Esophagus squamous epithelium (tissue), 5 donors: Measurements from ENCODE around the gene ATP11A. TPM values are rescaled to one million over a fixed set of nuclear protein-coding genes. Genes with fewer than 3 reads are reported as not detected.
A peak's percentile ranks its signal among the peaks of the same experiment; 100 is the strongest.

Experiments used
- DNase-seq: peaks from one replicate; lab custom pipeline; 2025; lab: John Stamatoyannopoulos, UW
- H3K27ac ChIP-seq, 4 donors: fragments of 200-600 bp; sonication (generic); one replicate each; pipeline ENCODE4 v1.5.1; 2016 to 2019; ENCODE audit warnings: mild to moderate bottlenecking in 1 of 4
- H3K27me3 ChIP-seq, 4 donors: fragments of 200-600 bp; sonication (generic); 1 replicate in 3 of 4; 2 replicates in 1 of 4; pipeline versions ENCODE4 v1.5.1 to v1.6.0; 2017 to 2021; ENCODE audit warnings: antibody characterized with exemption in 1 of 4
- H3K36me3 ChIP-seq, 3 donors: fragments of 200-600 bp; sonication (generic); one replicate each; pipeline ENCODE4 v1.5.1; 2016 to 2019
- H3K4me1 ChIP-seq, 3 donors: fragments of 200-600 bp; sonication (generic); one replicate each; pipeline ENCODE4 v1.5.1; 2017 to 2019
- H3K4me3 ChIP-seq, 4 donors: fragments of 200-600 bp; sonication (generic); 1 replicate in 3 of 4; 2 replicates in 1 of 4; pipeline ENCODE4 v1.5.1; 2016 to 2019; ENCODE audit warnings: mild to moderate bottlenecking in 2 of 4, moderate library complexity in 1 of 4
- H3K9me3 ChIP-seq, 3 donors: fragments of 200-600 bp; sonication (generic); one replicate each; pipeline ENCODE4 v1.5.1; 2016 to 2019
- POLR2A ChIP-seq, 4 donors: fragments of 450-650 bp; IDR thresholded peaks; one replicate each; pipeline ENCODE4 v1.6.1; 2017; ENCODE audit warnings: antibody characterized with exemption in 4 of 4, mild to moderate bottlenecking in 4 of 4, moderate library complexity in 3 of 4
- WGBS, 2 donors: methylation state at CpG; one replicate each; pipeline ENCODE4 v1.1.5; 2018; 5-methylcytosine and 5-hydroxymethylcytosine counted together
- intact Hi-C: fragments of 100-400 bp; cut with DNase I; formaldehyde crosslinking; loops from one replicate; pipeline ENCODE4 v1.15.0; 2022
- total RNA-seq, 4 donors: library from RNA; depleted of rRNA; stranded (reverse); fragments of >200 nt; gene quantifications; one replicate each; pipeline ENCODE4 v1.1.0, GENCODE V29; 2016
- TF ChIP-seq, protein P1 (sequence below), 6 experiments: fragments of 450-650 bp in 4 of 6; fragments of 200-600 bp in 2 of 6; sonication (generic) in 2 of 6; IDR thresholded peaks; one replicate each; pipeline ENCODE4 v1.5.1; 2016 to 2019; ENCODE audit warnings: antibody characterized with exemption in 6 of 6, mild to moderate bottlenecking in 4 of 6, moderate library complexity in 4 of 6
- donor health status: DM: yes; HTN: yes; CAD: no.

ATP11A gene
- total RNA-seq, 4 donors from 2014 or later, result 9.6 to 20.0 (median 16.1) TPM

- peaks cover 0 to 4% (median 0%) of the 10 kb centered on the region in 3 donors for H3K9me3 ChIP-seq
- DNase-seq, result peak; percentile 22
- peaks cover 0 to 61% (median 4%) of the 10 kb centered on the region in 3 donors for H3K36me3 ChIP-seq
- peak overlapping the region in 1 of 4 donors; percentile 7 for H3K4me3 ChIP-seq
- intact Hi-C loops, result loop anchor here (10.0 kb wide), 1 partner anchor 239 kb away; no protein-coding TSS in a partner anchor
- H3K27ac ChIP-seq, result peak overlapping the region in 2 of 4 donors; percentile 52 to 73
- TF ChIP-seq POLR2A (IDR thresholded peaks at IDR 0.05), result no peak
- TF ChIP-seq, protein P1, sequence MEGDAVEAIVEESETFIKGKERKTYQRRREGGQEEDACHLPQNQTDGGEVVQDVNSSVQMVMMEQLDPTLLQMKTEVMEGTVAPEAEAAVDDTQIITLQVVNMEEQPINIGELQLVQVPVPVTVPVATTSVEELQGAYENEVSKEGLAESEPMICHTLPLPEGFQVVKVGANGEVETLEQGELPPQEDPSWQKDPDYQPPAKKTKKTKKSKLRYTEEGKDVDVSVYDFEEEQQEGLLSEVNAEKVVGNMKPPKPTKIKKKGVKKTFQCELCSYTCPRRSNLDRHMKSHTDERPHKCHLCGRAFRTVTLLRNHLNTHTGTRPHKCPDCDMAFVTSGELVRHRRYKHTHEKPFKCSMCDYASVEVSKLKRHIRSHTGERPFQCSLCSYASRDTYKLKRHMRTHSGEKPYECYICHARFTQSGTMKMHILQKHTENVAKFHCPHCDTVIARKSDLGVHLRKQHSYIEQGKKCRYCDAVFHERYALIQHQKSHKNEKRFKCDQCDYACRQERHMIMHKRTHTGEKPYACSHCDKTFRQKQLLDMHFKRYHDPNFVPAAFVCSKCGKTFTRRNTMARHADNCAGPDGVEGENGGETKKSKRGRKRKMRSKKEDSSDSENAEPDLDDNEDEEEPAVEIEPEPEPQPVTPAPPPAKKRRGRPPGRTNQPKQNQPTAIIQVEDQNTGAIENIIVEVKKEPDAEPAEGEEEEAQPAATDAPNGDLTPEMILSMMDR (IDR thresholded peaks at IDR 0.05), result peak; percentile 65 to 88 (median 85)
- peaks cover 0 to 11% (median 6%) of the 10 kb centered on the region in 3 donors for H3K4me1 ChIP-seq
- no peaks in the 10 kb centered on the region for H3K27me3 ChIP-seq
- WGBS, 2 donors, result 78 to 90% methylated on average over 2 to 9 of the region's 40 CpGs
These were observed 184.3 kb downstream of the ATP11A start for GRCh38 chr13:112873851-112874750.

DNA sequence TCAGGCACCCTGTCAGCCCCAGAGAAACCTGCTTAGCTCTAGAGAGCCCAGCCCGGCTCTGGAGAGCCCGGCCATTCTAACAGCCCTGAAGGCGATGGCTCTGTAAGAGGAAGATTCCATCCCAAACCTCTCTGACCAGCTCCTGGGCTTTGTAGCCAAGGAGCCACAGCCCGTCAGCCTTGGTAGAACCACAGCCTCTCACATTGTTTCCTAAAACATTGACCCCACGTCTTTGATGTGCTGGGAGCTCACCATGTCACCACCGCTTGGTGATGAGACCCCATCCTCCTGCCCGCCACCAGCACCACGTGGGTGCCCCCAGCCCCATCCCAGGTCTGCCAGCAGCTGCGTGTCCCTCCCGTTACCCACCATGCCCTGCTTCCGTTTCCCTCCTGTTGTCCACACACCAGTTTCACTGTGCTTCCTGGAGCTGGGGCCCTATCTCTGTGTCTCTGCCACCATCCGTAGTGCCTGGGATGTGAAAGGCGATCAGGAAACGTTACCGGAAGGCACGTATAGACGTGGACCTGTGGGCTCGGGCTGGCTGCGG is 185.0 kb downstream of the ATP11A start:
- intact Hi-C loops, result loop anchor here (10.0 kb wide), 1 partner anchor 240 kb away; no protein-coding TSS in a partner anchor
- H3K36me3 ChIP-seq, result peaks cover 0 to 61% (median 4%) of the 10 kb centered on the region in 3 donors
- whole genome bisulfite sequencing, 2 donors, result 73 to 89% methylated on average over 15 to 16 of the region's 19 CpGs
- H3K4me3 ChIP-seq, result no peak overlapping the region
- peaks cover 0 to 11% (median 6%) of the 10 kb centered on the region in 3 donors for H3K4me1 ChIP-seq
- H3K27ac ChIP-seq, result peak overlapping the region in 1 of 4 donors; percentile 52
- TF ChIP-seq, protein P1 (IDR thresholded peaks at IDR 0.05), result no peak
- H3K9me3 ChIP-seq, result peaks cover 0 to 4% (median 0%) of the 10 kb centered on the region in 3 donors
- no peak for DNase-seq
- no peaks in the 10 kb centered on the region for H3K27me3 ChIP-seq

- no peak for DNase-seq
- no peak overlapping the region for H3K4me3 ChIP-seq
- no peaks in the 10 kb centered on the region for H3K27me3 ChIP-seq
- intact Hi-C loops, result loop anchor here (10.0 kb wide), 1 partner anchor 241 kb away; no protein-coding TSS in a partner anchor
- peaks cover 0 to 11% (median 6%) of the 10 kb centered on the region in 3 donors for H3K4me1 ChIP-seq
- peaks cover 0 to 64% (median 4%) of the 10 kb centered on the region in 3 donors for H3K36me3 ChIP-seq
- 90 to 96% methylated on average over 5 to 11 of the region's 15 CpGs for WGBS, 2 donors
- H3K9me3 ChIP-seq, result peaks cover 0 to 4% (median 0%) of the 10 kb centered on the region in 3 donors
- TF ChIP-seq POLR2A (IDR thresholded peaks at IDR 0.05), result no peak
- TF ChIP-seq, protein P1 (IDR thresholded peaks at IDR 0.05), result no peak
- H3K27ac ChIP-seq, result no peak overlapping the region
These were observed 185.8 kb downstream of the ATP11A start for GRCh38 chr13:112875627-112876026.

- Histone ChIP-seq H3K36me3 (peaks cover 0 to 68% (median 4%) of the 10 kb centered on the region in 3 donors), H3K4me3 (no peak overlapping the region), H3K4me1 (peaks cover 0 to 11% (median 6%) of the 10 kb centered on the region in 3 donors), H3K9me3 (peaks cover 0 to 4% (median 0%) of the 10 kb centered on the region in 3 donors), H3K27me3 (no peaks in the 10 kb centered on the region), H3K27ac (no peak overlapping the region)
- intact Hi-C loops, result loop anchor here (10.0 kb wide), 1 partner anchor 242 kb away; no protein-coding TSS in a partner anchor
- WGBS, 2 donors, result 59 to 82% methylated on average over 6 to 12 of the region's 15 CpGs
- DNase-seq, result no peak
- TF ChIP-seq POLR2A (IDR thresholded peaks at IDR 0.05), result no peak
- TF ChIP-seq, protein P1 (IDR thresholded peaks at IDR 0.05), result no peak
These were observed 186.6 kb downstream of the ATP11A start for GRCh38 chr13:112876305-112877000.
